A673 (cell line): ENCODE data around the gene VAMP2. TPM values are rescaled to one million over a fixed set of nuclear protein-coding genes. Genes with fewer than 3 reads are reported as not detected.

ENCODE experiments used
- BruUV-seq: library from RNA; stranded (reverse); fragments of 400-500 nt; replicated peaks from 2 replicates; lab custom pipeline; 2021; lab: Mats Ljungman, UMichigan
- CTCF ChIA-PET: fragments of 300-600 bp; sonication (Branson Sonifier 250); formaldehyde crosslinking; loops from one replicate; lab custom pipeline; 2022; ENCODE audit warnings: antibody characterized with exemption; lab: Charles Lee
- POLR2A ChIA-PET: fragments of 300-600 bp; sonication (Branson Sonifier 250); formaldehyde crosslinking; loops from one replicate; lab custom pipeline; 2022; ENCODE audit warnings: antibody characterized with exemption; ENCODE audit not compliant: low non-redundant PET; lab: Charles Lee
- DNase-seq: peaks from one replicate; pipeline ENCODE4 v3.0.0-alpha.2; 2015; ENCODE audit warnings: low spot score
- H3K27ac ChIP-seq: fragments of 200-600 bp; sonication (generic); 2 replicates; pipeline ENCODE4 v1.5.1; 2016; ENCODE audit warnings: mixed run types, low read depth, mild to moderate bottlenecking, mixed read lengths, antibody characterized with exemption, low read length; ENCODE audit not compliant: poor library complexity, severe bottlenecking
- H3K27me3 ChIP-seq: fragments of 200-600 bp; sonication (generic); replicated peaks from 2 replicates; pipeline ENCODE4 v1.6.1; 2017; ENCODE audit warnings: mixed run types, low read depth, mild to moderate bottlenecking, mixed read lengths, antibody characterized with exemption, low read length; ENCODE audit not compliant: insufficient read depth, poor library complexity
- H3K36me3 ChIP-seq: fragments of 200-600 bp; sonication (generic); 2 replicates; pipeline ENCODE4 v1.6.1; 2016; ENCODE audit warnings: mixed run types, mild to moderate bottlenecking, mixed read lengths, antibody characterized with exemption, low read length; ENCODE audit not compliant: insufficient read depth, poor library complexity, severe bottlenecking
- H3K4me1 ChIP-seq: fragments of 200-600 bp; sonication (generic); 2 replicates; pipeline ENCODE4 v1.6.1; 2017; ENCODE audit warnings: mixed run types, mild to moderate bottlenecking, mixed read lengths, antibody characterized with exemption, low read length; ENCODE audit not compliant: insufficient read depth, poor library complexity, severe bottlenecking
- H3K4me3 ChIP-seq: fragments of 200-600 bp; sonication (generic); 2 replicates; pipeline ENCODE4 v1.5.1; 2016; ENCODE audit warnings: low read depth, mixed run types, mild to moderate bottlenecking, mixed read lengths, low read length; ENCODE audit not compliant: poor library complexity, severe bottlenecking
- H3K9me3 ChIP-seq: fragments of 200-600 bp; sonication (generic); 2 replicates; pipeline ENCODE4 v1.6.1; 2016; ENCODE audit warnings: mixed run types, low read depth, mild to moderate bottlenecking, mixed read lengths, antibody characterized with exemption, low read length; ENCODE audit not compliant: poor library complexity, severe bottlenecking
- EZH2 ChIP-seq: fragments of 200-600 bp; sonication (generic); IDR thresholded peaks from 2 replicates; pipeline ENCODE4 v1.6.1; 2017; ENCODE audit warnings: borderline replicate concordance, low read depth, mild to moderate bottlenecking, mixed read lengths, antibody characterized with exemption, low read length; ENCODE audit not compliant: poor library complexity, severe bottlenecking
- intact Hi-C: fragments of 100-400 bp; cut with micrococcal nuclease; formaldehyde crosslinking; loops from one replicate; pipeline ENCODE4 v1.10.0; 2022; ENCODE audit not compliant: unreplicated experiment
- total RNA-seq: library from RNA; stranded (reverse); gene quantifications from 2 replicates; pipeline ENCODE4 v1.2.3, GENCODE V29; 2021
- TF ChIP-seq, protein P1 (sequence below): fragments of 300-800, 200-600 bp; sonication (generic); conservative IDR thresholded peaks from 2 replicates; pipeline ENCODE4 v1.5.1; 2017; ENCODE audit warnings: low read depth, mild to moderate bottlenecking, antibody characterized with exemption, low read length, moderate library complexity, mixed read lengths

The VAMP2 gene
- total RNA-seq, 1 experiment from 2014 or later, result 41.3 TPM

- Histone ChIP-seq H3K27ac (no peak overlapping the region), H3K9me3 (no peaks in the 10 kb centered on the region), H3K36me3 (no peaks in the 10 kb centered on the region), H3K4me1 (peaks cover 6% of the 10 kb centered on the region), H3K27me3 (no peaks in the 10 kb centered on the region), H3K4me3 (no peak overlapping the region)
- CTCF ChIA-PET, result no interaction called here
- no TSS peak for BruUV-seq
- DNase-seq, result no peak
- POLR2A ChIA-PET, result no interaction called here
- TF ChIP-seq, protein P1, sequence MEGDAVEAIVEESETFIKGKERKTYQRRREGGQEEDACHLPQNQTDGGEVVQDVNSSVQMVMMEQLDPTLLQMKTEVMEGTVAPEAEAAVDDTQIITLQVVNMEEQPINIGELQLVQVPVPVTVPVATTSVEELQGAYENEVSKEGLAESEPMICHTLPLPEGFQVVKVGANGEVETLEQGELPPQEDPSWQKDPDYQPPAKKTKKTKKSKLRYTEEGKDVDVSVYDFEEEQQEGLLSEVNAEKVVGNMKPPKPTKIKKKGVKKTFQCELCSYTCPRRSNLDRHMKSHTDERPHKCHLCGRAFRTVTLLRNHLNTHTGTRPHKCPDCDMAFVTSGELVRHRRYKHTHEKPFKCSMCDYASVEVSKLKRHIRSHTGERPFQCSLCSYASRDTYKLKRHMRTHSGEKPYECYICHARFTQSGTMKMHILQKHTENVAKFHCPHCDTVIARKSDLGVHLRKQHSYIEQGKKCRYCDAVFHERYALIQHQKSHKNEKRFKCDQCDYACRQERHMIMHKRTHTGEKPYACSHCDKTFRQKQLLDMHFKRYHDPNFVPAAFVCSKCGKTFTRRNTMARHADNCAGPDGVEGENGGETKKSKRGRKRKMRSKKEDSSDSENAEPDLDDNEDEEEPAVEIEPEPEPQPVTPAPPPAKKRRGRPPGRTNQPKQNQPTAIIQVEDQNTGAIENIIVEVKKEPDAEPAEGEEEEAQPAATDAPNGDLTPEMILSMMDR, result no peak
- TF ChIP-seq EZH2, result no peak
- intact Hi-C loops, result no loop called here
Observed at GRCh38 chr17:8128125-8128784, 34.5 kb downstream of the VAMP2 start.

DNA sequence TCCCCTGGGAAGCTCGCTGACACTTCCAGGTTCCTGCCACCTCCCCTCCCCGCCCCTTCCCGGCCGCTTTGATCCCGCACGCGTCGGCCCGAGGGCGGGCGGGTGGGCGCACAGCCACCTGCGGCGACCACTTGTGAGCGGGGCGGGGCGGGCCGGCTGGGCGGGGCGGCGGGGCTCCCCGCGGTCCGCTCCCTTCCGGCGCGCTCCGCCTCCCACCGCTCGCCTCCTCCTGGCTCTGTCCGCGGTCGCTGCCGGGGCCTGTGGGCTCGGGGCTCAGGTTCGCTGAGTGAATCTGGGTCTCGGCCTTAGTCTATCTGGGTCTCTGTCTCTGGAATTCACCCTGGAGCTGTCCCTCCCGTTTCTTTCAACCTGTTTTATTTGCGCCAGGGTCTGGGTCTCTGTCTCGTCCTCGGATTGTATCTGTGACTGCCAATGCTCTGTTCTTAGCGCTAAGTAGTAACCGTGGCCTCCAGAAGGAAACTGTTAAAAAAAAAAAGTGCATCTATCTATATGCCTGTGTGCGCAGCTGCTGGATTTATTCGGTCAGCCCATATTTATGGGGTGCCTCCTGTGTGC lies 36.2 kb downstream of the VAMP2 start:
- DNase-seq, result peak; percentile 74
- Histone ChIP-seq H3K4me1 (peaks cover 6% of the 10 kb centered on the region), H3K4me3 (peak overlapping the region; percentile 68), H3K9me3 (no peaks in the 10 kb centered on the region), H3K27ac (peak overlapping the region; percentile 58), H3K36me3 (no peaks in the 10 kb centered on the region), H3K27me3 (no peaks in the 10 kb centered on the region)
- intact Hi-C loops, result loop anchor here (1.0 kb wide), 1 partner anchor 96 kb away; no protein-coding TSS in a partner anchor
- CTCF ChIA-PET, result no interaction called here
- POLR2A ChIA-PET, result no interaction called here
- TF ChIP-seq, protein P1, result no peak
- TF ChIP-seq EZH2, result no peak
- BruUV-seq, result no TSS peak

DNA sequence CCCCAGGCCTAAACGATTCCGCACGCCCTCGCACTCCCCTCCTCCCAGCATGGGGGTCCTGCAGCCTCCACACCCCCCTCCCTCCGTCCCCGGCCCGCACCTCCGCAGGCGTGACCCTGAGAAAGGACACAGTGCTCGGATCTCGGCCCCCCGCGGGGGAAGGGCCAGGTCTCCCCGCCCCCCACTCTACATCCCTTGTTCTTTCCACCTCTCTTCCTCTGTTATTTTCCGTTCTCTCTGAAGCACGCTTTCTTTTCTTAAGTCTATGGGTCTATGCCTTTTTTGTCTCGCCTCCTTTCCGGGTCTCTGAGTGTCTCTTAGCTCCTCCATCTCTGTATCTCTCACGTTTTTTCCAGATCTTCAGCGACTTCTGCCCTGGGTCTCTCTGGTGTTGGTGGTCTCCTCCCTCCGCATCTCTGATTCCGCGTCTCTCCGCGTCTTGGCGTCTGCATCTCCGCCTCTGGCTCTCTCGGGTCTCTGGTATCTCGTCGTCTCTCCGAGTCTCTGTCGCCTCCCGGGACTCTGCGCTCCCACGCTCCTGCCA lies 36.7 kb downstream of the VAMP2 start:
- CTCF ChIA-PET, result no interaction called here
- TF ChIP-seq EZH2, result no peak
- TF ChIP-seq, protein P1, result no peak
- intact Hi-C loops, result loop anchor here (1.0 kb wide), 1 partner anchor 96 kb away; no protein-coding TSS in a partner anchor
- no peaks in the 10 kb centered on the region for H3K36me3 ChIP-seq
- BruUV-seq, result no TSS peak
- POLR2A ChIA-PET, result no interaction called here
- H3K9me3 ChIP-seq, result no peaks in the 10 kb centered on the region
- peaks cover 6% of the 10 kb centered on the region for H3K4me1 ChIP-seq
- peak overlapping the region; percentile 58 for H3K27ac ChIP-seq
- H3K4me3 ChIP-seq, result peak overlapping the region; percentile 68
- peak; percentile 75 for DNase-seq
- H3K27me3 ChIP-seq, result no peaks in the 10 kb centered on the region
